Midbrain (tissue), 1 donor: ENCODE measurements around the gene COX6A1.
"Not testable (repeated sequence)": the region's sequence is repeated elsewhere in the genome, so short reads cannot be mapped to it uniquely, and the experiment has no call there.

Source experiments
- DNase-seq: peaks from one replicate; lab custom pipeline; 2025; lab: John Stamatoyannopoulos, UW

COX6A1 gene

DNA sequence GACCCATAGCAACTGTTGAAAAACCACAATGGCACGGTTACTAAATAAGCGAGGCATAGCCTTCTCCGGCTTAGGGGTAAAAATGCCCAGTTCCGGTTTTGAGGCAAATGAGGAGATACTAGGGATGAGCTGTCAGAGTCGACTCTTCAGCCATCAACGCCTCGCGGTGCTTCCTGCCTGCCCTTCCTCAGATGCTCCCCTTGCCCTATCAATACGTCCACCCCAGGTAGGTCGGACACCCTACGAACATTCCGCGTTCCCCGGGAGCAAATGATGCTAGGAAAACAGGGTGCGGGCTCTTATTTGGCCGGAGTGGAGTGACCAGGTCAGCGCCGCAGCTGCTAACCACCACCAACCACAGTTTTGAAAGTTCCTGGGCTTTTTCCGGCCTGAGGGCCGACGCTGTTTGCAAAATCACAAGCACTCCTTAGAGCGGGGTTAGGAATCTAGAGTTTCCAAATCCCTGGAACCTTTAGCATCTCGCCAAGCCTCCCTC is 30.5 kb downstream of the COX6A1 start:
- DNase-seq, result no peak

DNA sequence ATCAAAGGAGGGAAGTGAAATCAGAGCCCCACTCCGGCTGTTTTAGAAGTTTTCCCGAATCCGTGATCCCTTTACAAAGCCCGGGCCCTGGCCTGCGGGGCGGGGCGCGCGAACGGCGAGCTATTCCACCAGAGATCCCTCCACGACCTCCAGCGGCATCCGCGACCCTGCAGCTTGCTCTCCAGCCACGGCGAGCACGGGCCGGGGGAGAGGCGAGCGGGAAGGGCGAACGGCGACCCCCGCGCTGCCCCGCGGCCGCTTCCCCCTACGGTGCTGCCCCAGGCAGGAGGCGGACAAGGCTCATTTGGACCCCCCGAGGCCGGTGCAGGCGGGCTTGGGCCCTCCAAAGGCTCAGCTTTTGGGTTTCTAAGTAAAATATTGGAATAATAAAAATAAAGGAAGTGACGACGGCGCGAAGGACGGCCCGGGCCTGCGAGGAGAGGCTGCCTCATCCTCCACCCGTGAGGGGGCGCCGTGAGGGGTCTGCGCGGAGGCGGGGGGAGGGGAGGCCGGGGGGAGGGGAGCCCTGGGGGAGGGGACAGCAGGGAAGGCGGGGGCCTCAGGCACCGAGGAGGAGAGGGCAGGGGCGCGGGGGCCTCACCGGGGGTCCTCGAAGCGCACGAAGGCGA is 31.0 kb downstream of the COX6A1 start:
- DNase-seq, result peak; percentile 57

DNA sequence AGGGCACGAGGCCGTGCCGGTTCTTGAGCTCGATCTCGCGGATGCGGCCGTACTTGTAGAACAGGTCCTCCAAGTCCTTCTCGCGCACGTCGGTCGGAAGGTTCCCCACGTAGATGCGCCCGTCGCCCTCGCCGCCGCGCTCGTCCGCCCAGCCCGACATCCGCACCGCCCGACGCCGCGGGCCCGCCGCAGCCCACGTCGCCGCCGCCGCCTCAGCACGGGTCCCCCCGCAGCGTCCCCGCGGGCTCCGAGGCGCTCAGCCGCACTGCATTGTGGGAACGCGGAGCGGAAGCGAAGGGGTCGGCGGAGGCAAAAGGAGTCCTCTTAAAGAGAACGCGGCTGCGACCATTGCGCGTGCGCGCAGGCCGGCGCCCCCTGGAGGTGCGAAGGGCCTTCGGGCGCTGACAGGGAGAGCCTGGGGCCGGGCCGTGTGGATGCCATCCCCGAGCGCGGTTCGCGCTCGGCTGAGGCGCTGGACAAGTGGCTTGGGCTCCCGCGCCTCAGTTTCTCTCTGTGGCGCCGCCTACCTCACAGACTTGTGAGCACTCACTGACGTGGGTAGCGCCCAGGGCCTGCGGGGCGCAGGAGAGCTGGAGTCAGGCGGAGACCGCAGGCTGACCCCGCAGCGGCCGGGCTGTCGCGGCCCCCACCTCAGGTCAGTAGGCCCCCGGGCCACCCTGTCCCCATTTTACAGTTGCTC is 31.7 kb downstream of the COX6A1 start, which contains the start of gene SRSF9:
Gene SRSF9 (minus strand): TSS at position 299 of the 700 bp plus-strand sequence. CDS start 139 bp downstream, at position 160.
- peak; percentile 97 for DNase-seq

DNA sequence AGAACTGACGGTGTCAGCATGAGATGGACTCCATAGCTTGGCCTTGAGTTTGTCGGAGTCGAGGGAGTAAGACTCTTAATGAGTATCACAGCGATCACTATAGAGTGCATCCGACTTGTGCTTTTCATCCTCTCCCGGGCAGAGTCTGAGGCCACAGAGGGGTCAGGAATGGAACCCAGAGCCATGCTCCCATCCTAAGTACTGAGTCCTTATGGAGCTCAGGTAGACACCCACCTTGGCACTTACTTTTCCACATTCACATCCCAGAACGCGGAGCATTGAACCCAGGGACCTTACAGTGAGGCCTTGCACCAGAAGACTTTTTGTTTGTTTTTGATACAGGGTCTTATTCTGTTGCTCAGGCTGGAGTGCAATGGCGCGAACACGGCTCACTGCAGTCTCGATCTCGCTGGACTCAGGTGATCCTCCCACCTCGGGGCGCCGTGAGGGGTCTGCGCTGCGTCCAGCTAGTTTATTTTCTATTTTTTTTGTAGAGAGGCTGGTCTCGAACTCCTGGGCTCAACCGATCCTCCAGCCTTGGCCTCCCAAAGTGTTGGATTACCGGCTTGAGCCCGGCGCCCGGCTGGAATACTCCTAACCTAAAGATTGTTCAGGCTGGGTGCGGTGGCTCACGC is 32.4 kb downstream of the COX6A1 start:
- no peak for DNase-seq

DNA sequence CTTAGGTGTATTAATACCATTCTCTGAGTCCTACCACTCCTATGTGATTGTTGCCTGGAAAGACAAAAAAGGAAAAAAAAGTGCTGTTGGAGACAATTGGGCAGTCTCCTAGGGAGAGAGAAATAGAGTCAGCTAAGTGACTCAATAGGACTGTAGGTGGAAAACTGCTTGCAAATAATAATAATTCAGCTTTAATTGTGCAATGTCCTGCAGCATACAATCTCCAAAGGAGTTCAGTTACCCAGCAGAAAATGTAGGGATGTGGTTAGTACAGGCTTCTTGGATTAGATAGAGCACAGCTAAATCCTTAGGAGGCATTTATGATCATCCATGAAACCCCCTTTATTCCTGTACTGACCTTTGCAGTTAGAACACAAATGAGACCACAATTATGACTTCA is 34.6 kb downstream of the COX6A1 start:
- no peak for DNase-seq

DNA sequence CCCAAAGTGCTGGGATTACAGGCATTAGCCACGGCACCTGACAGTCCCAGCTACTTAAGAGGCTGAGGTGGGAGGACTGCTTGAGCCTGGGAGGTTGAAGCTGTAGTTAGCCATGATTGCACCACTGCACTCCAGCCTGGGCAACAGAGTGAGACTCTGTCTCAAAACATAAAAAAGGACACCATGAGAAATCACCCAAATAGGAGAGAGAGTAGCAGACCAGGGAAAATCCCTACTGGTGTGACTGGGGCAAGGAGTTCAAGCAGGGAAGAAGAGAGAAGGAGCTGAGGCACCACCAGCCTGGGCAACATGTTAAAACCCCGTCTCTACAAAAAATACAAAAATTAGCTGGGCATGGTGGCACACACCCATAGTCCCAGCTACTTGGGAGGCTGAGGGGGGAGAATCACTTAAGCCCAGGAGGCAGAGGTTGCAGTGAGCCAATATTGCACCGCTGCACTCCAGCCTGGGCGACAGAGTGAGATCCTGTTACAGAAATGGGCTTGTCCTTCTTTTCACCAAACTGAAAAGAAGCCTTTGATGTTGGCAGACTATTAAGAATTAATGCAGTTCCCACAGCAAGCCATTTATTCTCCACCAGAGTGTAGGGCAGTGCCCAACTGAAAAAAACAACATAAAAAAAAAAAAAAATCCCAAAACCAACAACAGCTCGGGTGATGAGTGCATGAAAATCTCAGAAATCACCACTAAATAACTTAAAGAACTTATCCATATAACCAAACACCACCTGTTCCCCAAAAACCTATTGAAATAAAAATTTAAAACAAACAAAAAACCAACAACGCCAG is 36.1 kb downstream of the COX6A1 start:
- no peak for DNase-seq

DNA sequence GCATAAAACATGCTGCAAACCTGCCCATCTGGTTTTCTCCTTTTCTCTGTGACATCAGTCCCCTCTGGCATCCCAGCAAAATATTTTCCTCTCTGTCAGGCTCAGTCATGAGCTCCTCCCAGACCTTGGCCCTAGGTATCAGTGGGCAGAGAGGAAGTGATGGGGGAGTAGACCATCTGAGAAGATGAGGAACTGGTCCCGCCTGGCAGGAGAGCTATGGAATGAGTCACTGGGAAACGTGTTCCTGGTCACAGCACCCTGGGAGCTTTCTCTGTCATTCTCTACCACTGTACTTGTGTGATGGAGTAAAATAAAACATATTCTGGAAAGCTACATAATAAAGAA is 36.7 kb downstream of the COX6A1 start:
- DNase-seq, result no peak

DNA sequence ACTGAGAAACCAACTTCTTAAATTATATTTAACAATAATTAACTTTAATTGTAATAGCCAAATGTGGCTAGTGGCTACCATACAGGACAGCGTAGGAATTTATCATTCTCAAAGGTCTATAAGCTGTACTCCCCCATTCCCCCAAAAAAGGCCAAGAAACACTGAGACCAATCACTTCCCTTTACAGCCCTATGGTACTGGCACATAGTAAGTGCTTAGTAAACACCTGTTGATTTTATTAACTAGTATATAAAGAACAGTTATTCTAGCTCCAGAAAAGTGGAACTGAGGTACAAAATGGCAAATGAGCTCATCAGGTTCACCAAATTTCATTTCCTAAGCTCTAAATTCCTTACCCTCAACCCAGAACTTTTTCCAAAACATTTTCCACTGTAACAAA is 37.7 kb downstream of the COX6A1 start:
- DNase-seq, result no peak

DNA sequence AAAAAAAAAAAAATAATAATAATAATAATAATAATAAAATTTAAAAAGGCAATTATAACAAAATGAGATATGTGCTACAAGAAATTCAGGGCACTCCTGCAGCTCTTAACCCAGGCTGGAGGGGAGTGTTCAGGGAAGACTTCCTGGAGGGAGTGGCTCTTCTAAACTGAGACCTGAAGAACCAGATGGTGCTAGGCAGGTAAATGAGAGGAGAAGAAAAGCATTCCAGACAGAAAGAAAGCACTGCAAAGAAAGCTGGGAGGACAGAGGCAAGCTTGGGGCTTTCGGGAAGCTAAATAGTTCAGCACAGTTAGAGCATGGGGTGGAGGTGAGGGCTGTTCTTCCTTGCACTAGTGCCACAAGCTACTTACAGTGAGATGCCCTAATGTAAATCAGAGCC is 41.5 kb downstream of the COX6A1 start:
- no peak for DNase-seq

DNA sequence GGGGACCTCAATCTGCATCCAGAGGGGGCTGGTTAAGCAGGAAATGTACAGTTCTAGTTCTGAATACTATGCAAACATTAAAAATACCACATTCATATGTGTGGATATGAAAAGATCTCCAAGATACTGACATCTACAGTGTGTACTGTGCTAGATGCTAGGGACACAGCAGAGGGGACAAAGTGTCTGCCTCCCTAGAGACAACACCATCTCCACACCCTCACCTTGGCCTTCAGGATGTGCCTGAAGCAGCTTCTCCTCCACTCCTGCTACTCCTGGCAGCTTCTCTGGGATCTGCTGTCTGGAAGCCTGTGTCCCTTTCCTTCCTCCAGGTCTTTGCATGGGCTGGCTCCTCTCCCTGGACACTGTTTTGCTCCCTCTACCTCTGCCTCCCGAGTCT is 42.3 kb downstream of the COX6A1 start:
- no peak for DNase-seq

DNA sequence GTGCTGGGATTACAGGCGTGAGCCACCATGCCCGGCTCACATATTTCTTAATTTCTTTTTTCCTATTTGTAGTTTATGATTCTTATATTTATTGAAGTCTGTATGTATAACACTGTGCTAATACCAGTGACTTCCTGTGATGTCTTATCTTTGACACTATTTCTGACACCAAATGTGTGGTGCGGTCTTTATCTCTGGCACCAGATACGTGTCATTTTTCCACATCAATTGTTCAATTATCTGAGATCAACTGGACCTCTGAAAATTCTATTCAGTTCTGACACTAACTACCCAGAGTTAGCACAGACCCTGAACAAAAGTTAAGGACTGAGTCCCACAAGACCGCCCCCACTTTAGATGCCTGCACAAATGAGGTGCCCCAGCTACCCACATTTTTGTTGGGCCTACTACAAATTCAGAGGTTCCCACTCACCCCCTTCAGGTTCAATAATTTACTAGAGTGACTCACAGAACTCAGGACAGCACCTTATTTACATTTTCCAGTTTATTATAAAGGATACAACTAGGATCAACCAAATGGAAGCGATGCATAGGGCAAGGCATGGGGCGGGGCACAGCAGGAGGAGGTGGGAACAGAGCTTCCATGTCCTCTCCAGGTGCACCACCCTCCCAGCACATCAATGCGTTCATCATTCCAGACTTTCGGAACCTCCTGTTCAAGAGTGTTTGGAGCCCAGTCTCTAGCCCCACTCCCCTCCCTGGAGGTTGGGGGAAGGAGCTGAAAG is 43.3 kb downstream of the COX6A1 start:
- DNase-seq, result no peak

DNA sequence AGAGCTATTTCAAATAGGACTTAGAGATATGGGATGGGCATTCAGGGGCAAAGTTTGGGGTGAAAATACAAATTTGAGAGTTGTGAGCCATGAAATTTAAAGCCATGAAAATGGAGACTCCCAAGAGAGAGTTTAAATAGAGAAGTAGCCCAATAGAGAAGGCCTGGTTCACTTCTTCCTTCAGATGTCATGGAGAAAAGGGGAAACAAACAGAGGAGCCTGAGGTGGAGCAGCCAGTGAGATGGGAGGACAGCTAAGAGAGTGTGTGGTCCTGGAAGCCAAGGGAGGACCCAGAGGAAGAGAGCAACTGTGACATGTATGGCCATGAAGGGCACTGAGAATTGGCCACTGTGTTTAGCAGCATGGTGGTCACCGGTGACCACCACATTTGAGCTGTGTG is 45.7 kb downstream of the COX6A1 start:
- no peak for DNase-seq

DNA sequence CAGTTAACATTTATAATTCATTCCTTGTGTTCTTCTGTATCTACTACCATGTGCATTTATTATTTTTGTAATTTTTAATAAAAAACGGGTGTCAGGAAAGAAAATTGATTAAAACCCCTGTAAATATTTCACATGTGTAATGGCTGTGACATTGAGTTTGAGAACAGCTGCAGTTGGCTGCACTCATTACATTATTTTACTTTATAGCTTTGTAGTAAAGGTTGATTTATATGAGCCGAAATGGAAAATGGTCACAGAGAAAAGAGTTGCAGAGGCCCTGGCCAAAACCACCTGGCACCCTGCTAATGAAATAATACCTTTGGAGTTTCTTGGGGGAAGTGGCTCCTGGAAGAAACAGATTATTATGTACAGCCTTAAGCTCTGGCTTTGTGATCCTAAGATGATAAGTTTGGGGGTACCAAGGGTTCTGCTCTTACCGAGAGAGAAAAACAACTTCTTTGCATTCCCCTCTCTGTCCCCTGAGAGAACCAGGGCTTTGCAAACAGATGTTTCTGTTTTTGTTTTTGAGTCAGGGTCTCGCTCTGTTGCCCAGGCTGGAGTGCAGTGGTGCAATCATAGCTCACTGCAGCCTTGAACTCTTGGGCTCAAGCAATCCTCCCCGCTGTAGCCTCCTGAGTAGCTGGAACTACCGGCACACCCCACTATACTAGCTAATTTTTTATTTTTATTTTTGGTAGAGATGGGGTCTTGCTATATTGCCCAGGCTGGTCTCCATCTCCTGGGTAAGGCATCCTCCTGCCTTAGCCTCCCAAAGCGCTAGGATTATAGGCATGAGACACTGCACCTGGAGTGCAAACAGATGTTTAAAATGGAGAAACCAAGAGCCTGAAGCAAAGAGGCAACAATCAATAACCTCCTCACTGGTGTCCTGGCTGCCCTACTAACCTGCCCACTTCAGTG is 48.3 kb downstream of the COX6A1 start:
- no peak for DNase-seq

DNA sequence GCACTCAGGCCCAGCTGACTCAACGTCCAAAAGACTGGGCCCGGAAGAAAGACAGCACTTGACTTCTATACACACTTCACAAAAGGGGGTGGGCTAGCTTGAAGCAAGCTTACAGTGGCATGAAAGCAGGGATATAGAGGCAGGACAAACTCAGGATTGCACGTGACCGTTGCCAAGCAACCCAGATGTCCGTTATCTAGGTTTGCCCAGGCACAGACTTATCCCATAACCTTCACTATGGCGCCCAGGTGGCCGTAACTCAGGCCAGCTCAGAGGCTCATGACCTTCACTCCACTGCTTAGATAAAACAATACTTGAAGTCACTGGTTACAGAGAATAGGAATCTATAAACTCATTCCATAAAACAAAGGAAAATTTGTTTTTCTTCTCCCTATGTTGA is 49.6 kb downstream of the COX6A1 start:
- not testable (repeated sequence) for DNase-seq

DNA sequence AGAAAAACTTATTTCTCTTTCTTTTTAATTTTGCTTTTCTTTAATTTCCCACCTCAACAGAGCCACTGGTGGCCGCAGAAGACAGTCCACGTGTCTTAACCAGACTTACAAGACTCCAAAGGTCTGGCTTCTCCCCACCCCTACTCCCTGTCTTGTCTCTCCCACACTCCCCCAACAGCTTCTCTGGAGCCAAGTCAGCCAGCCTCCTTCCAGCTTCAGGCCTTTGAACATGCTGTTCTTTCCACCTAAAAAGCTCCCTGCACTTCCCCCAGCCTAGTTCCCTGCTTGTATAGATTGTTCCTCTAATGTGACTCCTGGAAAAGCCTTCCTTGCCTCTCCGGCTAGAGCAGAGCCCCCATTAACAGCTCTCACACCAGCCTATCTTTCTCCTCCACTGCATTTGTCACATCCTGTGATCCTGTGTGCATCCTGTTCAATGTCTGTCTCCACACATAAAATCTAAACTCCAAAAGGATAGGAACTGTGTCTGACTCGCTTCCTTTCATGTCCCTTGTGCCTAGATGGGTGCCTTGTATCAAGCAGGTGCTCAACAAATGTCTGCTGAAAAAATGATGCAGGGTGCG is 50.2 kb downstream of the COX6A1 start:
- DNase-seq, result peak; percentile 45

DNA sequence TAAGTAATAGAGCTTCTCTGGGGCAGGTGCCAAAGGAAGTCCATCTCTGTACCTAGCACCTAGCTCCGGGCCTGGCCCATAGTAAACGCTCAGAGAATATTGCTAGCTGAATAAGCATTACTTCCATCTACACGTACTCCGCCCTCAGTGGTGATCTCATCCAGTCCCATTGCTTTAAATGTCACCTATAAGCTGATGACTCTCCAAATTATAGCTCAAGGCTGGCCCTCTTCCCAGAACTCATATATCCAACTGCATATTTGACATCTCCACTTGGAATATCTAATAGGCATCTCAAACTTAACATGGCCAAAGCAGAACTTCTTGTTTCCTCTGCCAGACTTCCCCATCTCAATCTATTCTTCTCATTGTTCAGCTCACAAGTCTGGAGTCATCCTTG is 51.1 kb downstream of the COX6A1 start:
- DNase-seq, result no peak

DNA sequence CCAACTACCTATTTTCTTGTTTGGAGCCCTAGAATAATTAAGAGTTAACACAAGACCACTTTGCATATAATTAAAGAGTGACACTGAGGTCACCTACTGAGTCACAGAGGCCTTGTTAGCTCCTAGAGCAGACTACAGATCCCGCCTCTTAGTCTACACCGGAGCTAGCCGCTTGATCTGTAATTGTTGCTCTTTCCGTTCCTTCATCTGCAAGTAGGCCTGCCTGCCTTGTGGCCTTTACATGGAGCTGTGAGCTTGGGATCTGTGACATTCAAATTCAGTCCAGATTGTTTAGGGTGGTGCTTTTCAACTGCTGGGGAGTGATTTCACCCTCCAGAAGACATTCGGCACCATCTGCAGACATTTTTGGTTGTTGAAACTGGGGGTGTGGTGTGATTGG is 52.4 kb downstream of the COX6A1 start:
- no peak for DNase-seq
